SK-N-MC (cell line): ENCODE measurements around the gene ZNF783.

Source experiments
- EZH2 ChIP-seq: fragments of 200-600 bp; sonication (generic); IDR thresholded peaks from one replicate; pipeline ENCODE4 v1.6.1; 2017; ENCODE audit warnings: antibody characterized with exemption
- POLR2AphosphoS5 ChIP-seq: IDR thresholded peaks from 2 replicates; pipeline ENCODE4 v1.6.1; 2012; ENCODE audit warnings: mild to moderate bottlenecking, low read depth, low read length, borderline replicate concordance

DNA sequence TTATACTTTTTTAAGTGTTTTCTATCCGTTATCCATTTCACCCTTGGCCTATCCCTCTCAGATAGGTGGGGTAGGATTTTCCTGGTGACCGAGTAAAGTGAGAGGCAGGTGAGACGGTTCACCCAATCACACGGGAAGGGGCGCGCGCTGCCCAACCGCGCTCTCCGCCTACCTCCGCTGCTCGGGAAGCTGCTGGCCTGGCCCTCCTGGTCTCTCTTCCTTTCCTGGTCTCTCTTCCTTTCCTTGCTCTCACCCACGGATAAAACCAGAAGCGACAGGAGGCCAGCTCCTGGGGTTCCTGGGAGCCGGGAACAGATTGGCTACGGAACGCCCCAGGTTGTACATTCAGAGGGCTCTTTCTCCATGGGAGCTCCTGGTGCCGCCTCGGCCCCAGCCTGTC lies 36.9 kb upstream of the ZNF783 start:
- TF ChIP-seq POLR2AphosphoS5 (no peak), EZH2 (no peak)
